GM23248 (cell line): ENCODE measurements around the gene USP40. TPM values are rescaled to one million over a fixed set of nuclear protein-coding genes. Genes with fewer than 3 reads are reported as not detected.

ENCODE experiments used
- DNase-seq: peaks from one replicate; pipeline ENCODE4 v3.0.0-alpha.2; 2015
- H2AFZ ChIP-seq: fragments of 200-600 bp; sonication (generic); 2 replicates; pipeline ENCODE4 v1.6.1; 2016; ENCODE audit warnings: antibody characterized with exemption
- H3F3A ChIP-seq: fragments of 200-600 bp; sonication (generic); 2 replicates; pipeline ENCODE4 v1.6.1; 2016; ENCODE audit warnings: mild to moderate bottlenecking, antibody characterized with exemption, mixed run types; ENCODE audit not compliant: insufficient read depth
- H3K27ac ChIP-seq: fragments of 200-600 bp; sonication (generic); 2 replicates; pipeline ENCODE4 v1.5.1; 2016; ENCODE audit warnings: mild to moderate bottlenecking
- H3K27me3 ChIP-seq: fragments of 200-600 bp; sonication (generic); replicated peaks from 2 replicates; pipeline ENCODE4 v1.6.1; 2016; ENCODE audit warnings: mild to moderate bottlenecking; ENCODE audit not compliant: insufficient read depth
- H3K36me3 ChIP-seq: fragments of 200-600 bp; sonication (generic); 2 replicates; pipeline ENCODE4 v1.6.1; 2016; ENCODE audit warnings: low read depth, mild to moderate bottlenecking
- H3K4me1 ChIP-seq: fragments of 200-600 bp; sonication (generic); 2 replicates; pipeline ENCODE4 v1.6.1; 2016; ENCODE audit warnings: mild to moderate bottlenecking; ENCODE audit not compliant: insufficient read depth
- H3K4me2 ChIP-seq: fragments of 200-600 bp; sonication (generic); one replicate; pipeline ENCODE4 v1.6.1; 2016; ENCODE audit warnings: mild to moderate bottlenecking; ENCODE audit not compliant: unreplicated experiment
- H3K4me3 ChIP-seq: fragments of 200-600 bp; sonication (generic); 2 replicates; pipeline ENCODE4 v1.5.1; 2016; ENCODE audit warnings: mild to moderate bottlenecking
- H3K79me2 ChIP-seq: fragments of 200-600 bp; sonication (generic); 2 replicates; pipeline ENCODE4 v1.6.1; 2016; ENCODE audit warnings: mild to moderate bottlenecking; ENCODE audit not compliant: insufficient read depth
- H3K9ac ChIP-seq: fragments of 200-600 bp; sonication (generic); 2 replicates; pipeline ENCODE4 v1.6.1; 2016; ENCODE audit warnings: mild to moderate bottlenecking
- H3K9me2 ChIP-seq: fragments of 200-600 bp; sonication (generic); 2 replicates; pipeline ENCODE4 v1.6.1; 2016; ENCODE audit warnings: mixed run types, mild to moderate bottlenecking, moderate library complexity; ENCODE audit not compliant: insufficient read depth
- H3K9me3 ChIP-seq: fragments of 200-600 bp; sonication (generic); one replicate; pipeline ENCODE4 v1.6.1; 2017; ENCODE audit warnings: low read depth
- H4K20me1 ChIP-seq: fragments of 200-600 bp; sonication (generic); 2 replicates; pipeline ENCODE4 v1.6.0; 2016; ENCODE audit not compliant: insufficient read depth
- EZH2 ChIP-seq: fragments of 200-600 bp; sonication (generic); IDR thresholded peaks from 2 replicates; pipeline ENCODE4 v1.6.1; 2018; ENCODE audit warnings: antibody characterized with exemption, mild to moderate bottlenecking; ENCODE audit not compliant: insufficient read depth, poor library complexity, severe bottlenecking
- EZH2phosphoT487 ChIP-seq: fragments of 200-600 bp; sonication (generic); IDR thresholded peaks from 2 replicates; pipeline ENCODE4 v1.6.1; 2018; ENCODE audit warnings: antibody characterized with exemption, moderate library complexity, mild to moderate bottlenecking, low read depth; ENCODE audit not compliant: insufficient read depth
- WGBS, 2 experiments: methylation state at CpG; one replicate each; pipeline ENCODE4 v1.1.6; 2015 to 2017; ENCODE audit warnings: low lambda C conversion rate in 2 of 2, low coverage in 1 of 2; ENCODE audit errors: missing lambda C conversion rate in 2 of 2; 5-methylcytosine and 5-hydroxymethylcytosine counted together
- in situ Hi-C: fragments of 300-500 bp; cut with MboI; formaldehyde crosslinking; loops from 2 replicates; pipeline ENCODE4 v1.15.0; 2020
- polyA plus RNA-seq: library from polyadenylated mRNA; unstranded; fragments of >200 nt; fragmentation: Nextera tagmentation; extraction: Ambion mirVana; gene quantifications from 2 replicates; pipeline ENCODE4 v1.2.1, GENCODE V29; 2016
- total RNA-seq: library from RNA; depleted of rRNA; stranded (reverse); fragments of >200 nt; shearing (Covaris generic); gene quantifications from 2 replicates; pipeline ENCODE4 v1.2.3, GENCODE V29; 2014

The USP40 gene
- total and polyA plus RNA-seq, 2 experiments from 2014 or later = 25.1 to 31.0 TPM

DNA sequence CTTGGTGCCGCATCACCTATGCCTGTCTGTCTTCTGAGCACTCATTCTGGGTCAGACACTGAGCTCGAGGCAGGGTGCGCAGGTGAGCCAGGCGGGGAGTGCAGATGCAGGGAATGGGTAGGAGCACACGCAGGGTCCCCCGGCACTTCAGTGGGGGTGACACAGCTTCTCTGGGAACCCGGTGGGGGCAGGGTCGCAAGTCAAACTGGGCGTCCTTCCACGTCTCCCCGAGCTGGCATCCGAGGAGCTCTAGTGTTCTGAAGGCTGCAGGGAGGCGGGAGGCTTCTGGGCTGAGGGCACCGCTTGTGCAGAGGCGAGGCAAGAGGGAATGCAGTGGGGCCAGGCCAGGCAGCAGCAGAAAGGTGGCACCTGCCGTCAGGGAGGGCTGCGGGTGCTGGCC is 126.3 kb downstream of the USP40 start:
- H4K20me1 ChIP-seq = no peaks in the 10 kb centered on the region
- no peak overlapping the region for H3K9ac ChIP-seq
- H3K79me2 ChIP-seq = no peaks in the 10 kb centered on the region
- H3K4me2 ChIP-seq = no peak overlapping the region
- H3F3A ChIP-seq = no peaks in the 10 kb centered on the region
- no peaks in the 10 kb centered on the region for H3K9me3 ChIP-seq
- in situ Hi-C loops = no loop called here
- H3K36me3 ChIP-seq = no peaks in the 10 kb centered on the region
- no peak overlapping the region for H3K4me3 ChIP-seq
- no peak for TF ChIP-seq EZH2phosphoT487
- no peak for TF ChIP-seq EZH2
- H2AFZ ChIP-seq = no peak overlapping the region
- DNase-seq = no peak
- no peaks in the 10 kb centered on the region for H3K27me3 ChIP-seq
- 92 to 93% methylated on average over 17 of the region's 17 CpGs for WGBS, 2 experiments
- H3K27ac ChIP-seq = no peak overlapping the region
- no peaks in the 10 kb centered on the region for H3K9me2 ChIP-seq
- H3K4me1 ChIP-seq = no peaks in the 10 kb centered on the region

DNA sequence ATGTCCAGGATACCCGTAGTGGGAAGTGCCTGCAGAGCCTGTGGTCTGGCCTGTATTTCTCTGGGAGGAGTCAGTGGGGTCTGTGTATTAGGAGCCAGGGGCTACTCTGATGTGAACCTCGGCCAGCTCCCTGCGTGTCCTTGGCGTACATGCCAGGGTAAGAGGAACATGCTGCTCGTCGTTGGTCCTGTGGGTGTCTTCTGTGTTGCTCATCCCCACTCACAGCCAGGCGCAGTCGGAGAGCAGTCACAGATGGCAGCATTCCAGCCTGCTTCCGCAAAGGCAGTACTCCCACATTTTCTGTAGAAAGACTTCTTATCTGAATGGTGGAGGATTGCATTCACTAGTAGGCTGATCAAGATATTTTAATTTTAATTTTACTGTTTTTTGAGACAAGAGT is 127.4 kb downstream of the USP40 start:
- Histone ChIP-seq H4K20me1 (no peaks in the 10 kb centered on the region), H3K36me3 (no peaks in the 10 kb centered on the region), H3F3A (no peaks in the 10 kb centered on the region), H3K79me2 (no peaks in the 10 kb centered on the region), H2AFZ (no peak overlapping the region), H3K9me3 (no peaks in the 10 kb centered on the region), H3K4me2 (no peak overlapping the region), H3K4me3 (no peak overlapping the region), H3K27ac (no peak overlapping the region), H3K27me3 (no peaks in the 10 kb centered on the region), H3K9ac (no peak overlapping the region), H3K9me2 (no peaks in the 10 kb centered on the region), H3K4me1 (no peaks in the 10 kb centered on the region)
- no peak for TF ChIP-seq EZH2
- TF ChIP-seq EZH2phosphoT487 = no peak
- in situ Hi-C loops = no loop called here
- 75 to 77% methylated on average over 9 of the region's 9 CpGs for WGBS, 2 experiments
- DNase-seq = no peak

DNA sequence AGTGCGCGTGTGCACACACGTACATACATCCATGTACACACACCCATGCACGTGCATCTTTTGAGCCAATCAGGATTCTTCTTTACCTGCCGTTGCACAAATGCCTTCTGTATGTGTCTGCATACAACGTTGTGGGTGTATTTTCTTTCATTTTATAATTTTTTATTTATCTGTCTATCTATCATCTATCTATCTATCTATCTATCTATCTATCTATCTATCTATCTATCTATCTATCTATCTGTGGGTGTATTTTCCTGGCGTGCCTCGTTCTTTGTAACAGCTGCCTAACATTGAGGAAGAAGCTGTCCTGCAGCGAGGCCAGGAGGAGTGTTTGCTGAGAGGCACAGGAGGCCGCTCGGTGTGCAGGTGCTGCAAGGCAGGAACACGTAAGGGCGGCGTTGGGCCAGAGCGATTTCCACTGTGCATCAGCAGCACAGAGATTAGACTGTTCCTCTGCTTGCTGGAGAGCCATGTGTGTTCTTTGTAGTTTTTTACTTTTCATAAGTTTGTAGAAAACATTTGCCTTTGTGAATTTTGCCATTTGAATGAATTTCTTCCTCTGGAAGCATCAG is 127.9 kb downstream of the USP40 start:
- no peak for TF ChIP-seq EZH2phosphoT487
- TF ChIP-seq EZH2 = no peak
- Histone ChIP-seq H3K9ac (no peak overlapping the region), H3K79me2 (no peaks in the 10 kb centered on the region), H3K4me3 (no peak overlapping the region), H3K9me2 (no peaks in the 10 kb centered on the region), H3K4me1 (no peaks in the 10 kb centered on the region), H3K36me3 (no peaks in the 10 kb centered on the region), H3K27me3 (no peaks in the 10 kb centered on the region), H3K9me3 (no peaks in the 10 kb centered on the region), H3K27ac (no peak overlapping the region), H4K20me1 (no peaks in the 10 kb centered on the region), H3K4me2 (no peak overlapping the region), H2AFZ (no peak overlapping the region), H3F3A (no peaks in the 10 kb centered on the region)
- no peak for DNase-seq
- in situ Hi-C loops = no loop called here
- WGBS, 2 experiments = 95% methylated on average over 15 of the region's 15 CpGs

DNA sequence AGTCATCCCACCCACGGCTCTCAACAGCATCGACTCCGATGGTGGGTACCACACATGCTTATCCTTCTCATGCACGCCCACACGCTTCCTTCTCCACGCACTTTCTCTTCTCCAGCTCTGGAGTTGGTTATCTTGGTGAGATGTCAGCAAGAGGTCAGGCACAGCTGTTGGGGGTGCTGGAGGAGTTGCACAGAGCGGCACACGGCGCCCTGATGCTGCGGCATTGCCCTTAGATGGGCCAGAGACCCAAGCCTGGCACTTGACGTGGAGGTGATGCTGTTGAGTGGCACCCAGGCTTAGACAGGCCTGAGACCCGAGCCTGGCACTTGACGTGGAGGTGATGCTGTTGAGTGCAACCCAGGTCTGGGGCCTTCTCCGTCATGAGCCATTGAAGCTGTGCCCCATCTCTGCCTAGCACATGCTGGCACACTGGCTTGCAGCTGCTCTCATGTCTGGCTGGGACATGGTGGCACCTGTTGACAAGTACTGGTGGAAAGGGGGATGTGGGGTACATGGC is 129.1 kb downstream of the USP40 start:
- no peaks in the 10 kb centered on the region for H3K9me3 ChIP-seq
- in situ Hi-C loops = no loop called here
- H2AFZ ChIP-seq = no peak overlapping the region
- H3K4me1 ChIP-seq = no peaks in the 10 kb centered on the region
- H3K27me3 ChIP-seq = no peaks in the 10 kb centered on the region
- no peak overlapping the region for H3K27ac ChIP-seq
- DNase-seq = no peak
- WGBS, 2 experiments = 94% methylated on average over 14 of the region's 14 CpGs
- no peaks in the 10 kb centered on the region for H3K79me2 ChIP-seq
- no peaks in the 10 kb centered on the region for H3F3A ChIP-seq
- H3K4me3 ChIP-seq = no peak overlapping the region
- TF ChIP-seq EZH2 = no peak
- H3K36me3 ChIP-seq = no peaks in the 10 kb centered on the region
- H3K9me2 ChIP-seq = no peaks in the 10 kb centered on the region
- H4K20me1 ChIP-seq = no peaks in the 10 kb centered on the region
- no peak overlapping the region for H3K4me2 ChIP-seq
- H3K9ac ChIP-seq = no peak overlapping the region
